ENCODE data around the gene SH3BP2. TPM values are rescaled to one million over a fixed set of nuclear protein-coding genes. Genes with fewer than 3 reads are reported as not detected.

Gene SH3BP2
- total RNA-seq = 10 to 100 TPM; 47.8 to 75.4 TPM
- 10 to 100 TPM in 1 of 2 donors, 1 to 10 TPM in 1; 6.2 to 13.8 TPM for polyA plus RNA-seq
- long read RNA-seq, donor 1, partial matches to known transcripts = 8 of 20 reads
- long read RNA-seq, donor 1, other reads (novel, unspliced or antisense) = 10 of 20 reads
- long read RNA-seq, donor 2, partial matches to known transcripts = 6 of 19 reads
- long read RNA-seq, donor 2, other reads (novel, unspliced or antisense) = 13 of 19 reads

- H3K36me3 ChIP-seq (ENCODE audit: control insufficient read depth in 1 of 2, insufficient read depth in 2 of 2, low read length in 1 of 2) = no peaks in the 10 kb centered on the region
- H3K4me1 ChIP-seq (ENCODE audit: control insufficient read depth in 1 of 2, insufficient read depth in 2 of 2, low read length in 2 of 2) = no peaks in the 10 kb centered on the region
- peak within 1 kb of the TSS in 1 of 2 donors; percentile 30 for H3K4me3 ChIP-seq (ENCODE audit: low read length in 2 of 2)
- intact Hi-C loops (cut with DNase I) = loop anchor here in 1 of 2 donors (5.0 kb wide), 1 partner anchor 49 kb away; the partner anchor contains the start of gene ADD1
- DNase-seq (peak; percentile 89 to 95), ATAC-seq (ENCODE audit: low FRiP score) (peak; percentile 83)
- 8 to 13% methylated on average over 69 to 104 of the region's 104 CpGs for WGBS, 2 donors
- H3K27me3 ChIP-seq (ENCODE audit: control insufficient read depth in 1 of 2, insufficient read depth in 2 of 2, low read length in 1 of 2) = no peaks in the 10 kb centered on the region
- H3K9me3 ChIP-seq (ENCODE audit: control insufficient read depth, low read length) = no peaks in the 10 kb centered on the region
- H3K27ac ChIP-seq (ENCODE audit: low read depth in 1 of 2, low read length in 2 of 2) = no peak within 1 kb of the TSS
These were observed at the start of gene SH3BP2 for GRCh38 chr4:2792711-2793585. Gene SH3BP2, plus strand, starts transcription at chr4:2793085. Its CDS starts 27,533 bp downstream, at chr4:2820618.

GRCh38 chr4:2743518-2744445, 49.1 kb upstream of the SH3BP2 start:
- H3K9me3 ChIP-seq (ENCODE audit: control insufficient read depth, low read length) = no peaks in the 10 kb centered on the region
- no peaks in the 10 kb centered on the region for H3K27me3 ChIP-seq (ENCODE audit: control insufficient read depth in 1 of 2, insufficient read depth in 2 of 2, low read length in 1 of 2)
- 89 to 90% methylated on average over 21 of the region's 21 CpGs for WGBS, 2 donors
- DNase-seq (peak; percentile 37 to 58), ATAC-seq (ENCODE audit: low FRiP score) (no peak)
- peaks cover 0 to 7% of the 10 kb centered on the region in 2 donors for H3K36me3 ChIP-seq (ENCODE audit: control insufficient read depth in 1 of 2, insufficient read depth in 2 of 2, low read length in 1 of 2)
- intact Hi-C loops (cut with DNase I) = no loop called here
- H3K27ac ChIP-seq (ENCODE audit: low read depth in 1 of 2, low read length in 2 of 2) = no peak overlapping the region
- H3K4me3 ChIP-seq (ENCODE audit: low read length in 2 of 2) = no peak overlapping the region
- no peaks in the 10 kb centered on the region for H3K4me1 ChIP-seq (ENCODE audit: control insufficient read depth in 1 of 2, insufficient read depth in 2 of 2, low read length in 2 of 2)

GRCh38 chr4:2744576-2745270, 48.2 kb upstream of the SH3BP2 start:
- no peaks in the 10 kb centered on the region for H3K9me3 ChIP-seq (ENCODE audit: control insufficient read depth, low read length)
- WGBS, 2 donors = 91 to 92% methylated on average over 28 of the region's 28 CpGs
- no peak overlapping the region for H3K27ac ChIP-seq (ENCODE audit: low read depth in 1 of 2, low read length in 2 of 2)
- peak; percentile 44 to 72 for DNase-seq
- no peak overlapping the region for H3K4me3 ChIP-seq (ENCODE audit: low read length in 2 of 2)
- ATAC-seq (ENCODE audit: low FRiP score) = no peak
- no peaks in the 10 kb centered on the region for H3K27me3 ChIP-seq (ENCODE audit: control insufficient read depth in 1 of 2, insufficient read depth in 2 of 2, low read length in 1 of 2)
- intact Hi-C loops (cut with DNase I) = no loop called here
- H3K36me3 ChIP-seq (ENCODE audit: control insufficient read depth in 1 of 2, insufficient read depth in 2 of 2, low read length in 1 of 2) = peaks cover 0 to 7% of the 10 kb centered on the region in 2 donors
- H3K4me1 ChIP-seq (ENCODE audit: control insufficient read depth in 1 of 2, insufficient read depth in 2 of 2, low read length in 2 of 2) = no peaks in the 10 kb centered on the region

- Histone ChIP-seq H3K27ac (ENCODE audit: low read depth in 1 of 2, low read length in 2 of 2) (no peak overlapping the region), H3K27me3 (ENCODE audit: control insufficient read depth in 1 of 2, insufficient read depth in 2 of 2, low read length in 1 of 2) (no peaks in the 10 kb centered on the region), H3K36me3 (ENCODE audit: control insufficient read depth in 1 of 2, insufficient read depth in 2 of 2, low read length in 1 of 2) (peaks cover 0 to 7% of the 10 kb centered on the region in 2 donors), H3K9me3 (ENCODE audit: control insufficient read depth, low read length) (no peaks in the 10 kb centered on the region), H3K4me1 (ENCODE audit: control insufficient read depth in 1 of 2, insufficient read depth in 2 of 2, low read length in 2 of 2) (no peaks in the 10 kb centered on the region), H3K4me3 (ENCODE audit: low read length in 2 of 2) (no peak overlapping the region)
- ATAC-seq (ENCODE audit: low FRiP score) (no peak), DNase-seq (peak in 1 of 2 donors; percentile 32)
- intact Hi-C loops (cut with DNase I) = no loop called here
- WGBS, 2 donors = 92 to 93% methylated on average over 5 of the region's 5 CpGs
These were observed 47.4 kb upstream of the SH3BP2 start for GRCh38 chr4:2745516-2745915.

GRCh38 chr4:2745981-2746806, 46.7 kb upstream of the SH3BP2 start:
- H3K4me1 ChIP-seq (ENCODE audit: control insufficient read depth in 1 of 2, insufficient read depth in 2 of 2, low read length in 2 of 2) = no peaks in the 10 kb centered on the region
- DNase-seq = peak; percentile 85 to 88
- intact Hi-C loops (cut with DNase I) = no loop called here
- WGBS, 2 donors = 69 to 72% methylated on average over 21 of the region's 21 CpGs
- H3K27me3 ChIP-seq (ENCODE audit: control insufficient read depth in 1 of 2, insufficient read depth in 2 of 2, low read length in 1 of 2) = no peaks in the 10 kb centered on the region
- peak; percentile 46 for ATAC-seq (ENCODE audit: low FRiP score)
- H3K36me3 ChIP-seq (ENCODE audit: control insufficient read depth in 1 of 2, insufficient read depth in 2 of 2, low read length in 1 of 2) = peaks cover 0 to 7% of the 10 kb centered on the region in 2 donors
- no peak overlapping the region for H3K27ac ChIP-seq (ENCODE audit: low read depth in 1 of 2, low read length in 2 of 2)
- H3K4me3 ChIP-seq (ENCODE audit: low read length in 2 of 2) = no peak overlapping the region
- H3K9me3 ChIP-seq (ENCODE audit: control insufficient read depth, low read length) = no peaks in the 10 kb centered on the region

GRCh38 chr4:2746891-2747695, 45.8 kb upstream of the SH3BP2 start:
- Histone ChIP-seq H3K4me1 (ENCODE audit: control insufficient read depth in 1 of 2, insufficient read depth in 2 of 2, low read length in 2 of 2) (no peaks in the 10 kb centered on the region), H3K27me3 (ENCODE audit: control insufficient read depth in 1 of 2, insufficient read depth in 2 of 2, low read length in 1 of 2) (no peaks in the 10 kb centered on the region), H3K36me3 (ENCODE audit: control insufficient read depth in 1 of 2, insufficient read depth in 2 of 2, low read length in 1 of 2) (peaks cover 0 to 7% of the 10 kb centered on the region in 2 donors), H3K9me3 (ENCODE audit: control insufficient read depth, low read length) (no peaks in the 10 kb centered on the region), H3K27ac (ENCODE audit: low read depth in 1 of 2, low read length in 2 of 2) (no peak overlapping the region), H3K4me3 (ENCODE audit: low read length in 2 of 2) (no peak overlapping the region)
- intact Hi-C loops (cut with DNase I) = no loop called here
- 84 to 87% methylated on average over 16 of the region's 16 CpGs for WGBS, 2 donors
- DNase-seq (peak; percentile 32 to 68), ATAC-seq (ENCODE audit: low FRiP score) (no peak)

All from aorta (tissue), 5 donors.